Activated gamma-delta T cell (primary cell): ENCODE results near the gene HS1BP3.

Source experiments
- DNase-seq: peaks from one replicate; lab custom pipeline; 2025; lab: John Stamatoyannopoulos, UW

The HS1BP3 gene

GRCh38 chr2:20570249-20570648, 80.6 kb downstream of the HS1BP3 start:
- DNase-seq, result no peak

- DNase-seq, result no peak
These were observed 81.3 kb downstream of the HS1BP3 start for GRCh38 chr2:20569464-20570223.

DNA sequence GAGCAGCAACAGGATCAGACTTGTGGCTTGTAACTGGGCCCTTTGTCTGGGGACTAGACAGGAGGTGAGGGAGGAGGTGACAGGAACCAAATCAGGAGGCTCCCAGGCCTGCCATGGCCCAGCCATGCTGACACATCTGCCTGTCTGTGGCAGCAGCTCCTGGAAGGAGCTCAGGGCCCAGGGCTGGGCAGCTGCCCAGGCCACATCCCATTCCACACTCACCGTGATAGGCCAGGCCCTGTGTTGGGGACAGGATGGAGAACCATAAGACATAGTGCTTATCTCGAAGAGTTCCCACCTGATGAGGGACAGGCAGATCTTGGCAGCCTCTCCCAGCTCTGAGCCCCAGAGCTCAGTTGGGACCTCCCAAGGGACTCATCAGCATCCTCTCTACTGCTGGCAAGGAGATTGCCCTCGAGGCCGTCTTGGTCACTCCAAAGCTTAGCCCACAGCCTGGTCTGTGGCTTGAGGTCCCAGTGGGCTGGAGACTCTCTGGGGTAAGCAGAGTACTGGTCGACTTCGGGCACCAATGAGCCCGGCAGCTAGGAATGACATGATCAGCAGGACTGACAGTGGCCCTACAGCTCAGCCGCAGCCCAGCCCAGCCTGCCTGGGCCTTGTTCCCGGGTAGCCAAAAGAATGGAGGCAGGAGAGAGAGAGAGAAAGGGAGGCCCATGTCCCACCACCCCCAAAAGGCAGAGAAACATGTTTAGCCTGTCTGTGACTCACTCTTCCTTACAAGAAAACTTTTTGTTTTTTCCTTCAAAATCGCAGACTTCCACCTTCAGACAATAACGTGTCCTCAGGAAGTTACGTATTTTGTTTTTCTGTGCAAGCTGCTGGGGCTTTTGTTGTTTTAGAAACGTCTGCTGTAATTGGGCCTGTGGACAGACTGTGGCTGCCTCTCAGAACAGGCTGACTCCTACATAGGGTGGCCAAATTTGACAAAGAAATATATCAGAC, 82.1 kb downstream of the HS1BP3 start:
- DNase-seq, result no peak

DNA sequence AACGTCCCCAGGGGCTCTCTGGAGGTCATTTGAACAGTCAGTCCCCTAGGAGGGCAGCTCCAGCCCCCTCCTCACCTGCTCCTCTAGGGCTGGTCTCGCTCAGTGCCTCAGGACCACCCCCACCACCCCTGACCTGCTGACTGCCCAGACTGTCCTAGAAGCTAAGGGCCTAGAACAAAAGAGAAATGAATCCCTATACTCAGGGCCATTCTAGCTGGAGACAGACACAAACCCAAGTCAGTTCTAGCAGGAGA, 83.0 kb downstream of the HS1BP3 start:
- no peak for DNase-seq
